Right renal pelvis (tissue), 4 donors: ENCODE data around the gene UQCC2. TPM values are rescaled to one million over a fixed set of nuclear protein-coding genes. Genes with fewer than 3 reads are reported as not detected.

Source experiments
- DNase-seq, 4 donors: peaks; one replicate each; pipeline ENCODE4 v3.0.0-alpha.2; 2013; ENCODE audit warnings: low read depth in 4 of 4, low spot score in 3 of 4, missing footprints in 1 of 4
- polyA plus RNA-seq, 4 donors: library from polyadenylated mRNA; unstranded; fragments of 120-200 nt; gene quantifications; one replicate each; pipeline ENCODE4 v1.2.1, GENCODE V29; 2013; ENCODE audit not compliant: insufficient read length in 4 of 4

UQCC2 gene
- polyA plus RNA-seq, 4 donors: 52.6 to 77.6 (median 64.5) TPM

GRCh38 chr6:33727126-33727525 lies 15.6 kb upstream of the UQCC2 start:
- no peak for DNase-seq

DNA sequence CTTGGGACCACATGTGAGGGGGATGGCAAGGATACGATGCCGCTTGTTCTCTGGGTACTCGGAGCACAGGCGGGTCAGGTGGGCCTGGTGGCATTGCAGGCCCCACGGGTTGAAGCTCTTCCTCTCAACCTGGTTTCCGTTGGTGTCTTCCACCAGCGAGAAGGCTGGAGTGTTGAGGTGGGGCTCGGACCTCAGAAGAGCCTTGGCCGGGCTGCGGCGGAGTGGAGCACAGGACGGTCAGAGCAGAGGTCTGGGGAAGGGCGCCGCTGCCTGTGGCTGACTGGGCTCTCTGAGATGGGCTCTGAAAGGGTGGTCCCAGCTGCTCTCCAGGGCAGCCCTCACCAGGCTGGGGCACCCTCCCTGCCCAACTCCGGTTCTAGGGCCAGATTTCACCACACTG lies 15.2 kb upstream of the UQCC2 start:
- no peak for DNase-seq

DNA sequence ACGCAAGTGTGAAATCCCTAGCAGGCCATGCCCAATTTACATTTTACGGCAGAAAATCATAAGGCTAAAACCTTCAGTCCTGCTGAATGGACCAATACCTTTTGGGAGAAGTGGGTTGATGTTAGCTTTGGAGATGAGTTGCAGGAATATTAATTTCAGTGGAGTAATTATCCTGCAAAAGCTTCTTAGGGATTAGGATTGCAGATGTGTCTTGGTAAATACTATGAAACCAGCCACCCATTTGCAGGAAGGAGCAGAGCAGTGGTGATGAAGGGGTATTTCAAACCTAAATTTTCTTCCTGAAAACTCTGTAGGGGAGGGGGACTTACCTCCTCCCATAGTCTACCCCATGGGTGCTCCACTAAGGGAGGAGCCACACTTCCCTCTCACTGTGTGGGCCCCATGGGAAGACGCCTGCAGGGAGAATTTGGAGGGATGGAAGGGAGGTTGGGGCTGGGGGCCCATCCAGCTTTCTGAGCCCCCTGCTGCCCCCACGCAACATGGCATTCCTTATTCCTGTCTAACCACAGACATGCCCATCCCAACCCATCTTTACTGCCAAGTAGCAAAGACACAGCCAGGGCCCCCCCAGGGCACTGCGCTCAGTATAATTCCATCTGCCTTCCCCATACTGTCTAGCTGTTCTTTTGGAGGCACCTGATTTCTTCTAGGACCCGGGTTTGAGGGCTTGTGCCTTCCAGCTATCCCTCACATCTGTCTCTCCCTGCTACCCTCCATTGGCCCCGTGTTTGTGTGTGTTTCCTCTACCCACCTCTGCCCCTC lies 14.6 kb upstream of the UQCC2 start:
- no peak for DNase-seq

DNA sequence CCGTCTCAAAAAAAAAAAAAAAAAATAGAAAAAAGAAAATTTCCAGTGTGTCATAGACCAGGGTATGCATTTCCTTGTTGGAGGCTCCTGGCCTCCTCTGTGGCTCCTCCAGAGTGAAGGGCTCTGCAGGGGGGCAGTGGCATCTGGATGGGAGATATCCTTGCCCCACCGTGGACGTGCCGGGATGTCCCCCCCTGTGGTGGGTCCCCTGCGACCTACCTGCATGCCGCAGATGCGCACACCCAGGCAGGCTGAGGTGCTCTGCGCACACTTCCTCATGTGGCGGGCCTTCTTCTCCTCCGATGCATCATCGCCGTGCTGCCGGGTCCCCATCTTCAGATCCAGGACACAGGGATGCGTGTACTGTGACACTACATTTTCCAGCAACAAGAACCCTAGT lies 13.7 kb upstream of the UQCC2 start:
- DNase-seq: no peak

- no peak for DNase-seq
Observed at GRCh38 chr6:33724102-33725023, 12.9 kb upstream of the UQCC2 start.

GRCh38 chr6:33723371-33724085 lies 12.0 kb upstream of the UQCC2 start:
- DNase-seq: no peak

GRCh38 chr6:33722103-33722623 lies 10.7 kb upstream of the UQCC2 start:
- no peak for DNase-seq

DNA sequence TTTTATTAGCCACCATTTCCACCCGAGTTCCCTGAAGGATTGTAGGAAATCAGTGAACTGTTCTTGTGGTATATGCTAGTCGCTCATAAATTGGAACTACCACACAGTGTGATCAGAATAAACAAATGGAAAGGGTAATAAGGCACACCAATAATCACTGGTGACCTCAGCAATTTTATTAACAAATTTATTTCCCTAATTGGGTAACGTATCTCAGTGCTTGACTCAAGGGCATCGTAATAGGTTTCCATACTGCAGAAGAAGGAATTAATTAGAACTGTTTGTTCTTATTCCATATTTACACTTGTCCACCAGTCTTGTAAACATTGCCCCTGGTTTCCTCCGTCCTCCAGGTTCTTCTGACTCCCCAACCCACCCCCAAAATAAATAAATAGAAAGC lies 10.0 kb upstream of the UQCC2 start:
- DNase-seq: no peak

GRCh38 chr6:33720998-33721397 lies 9.5 kb upstream of the UQCC2 start:
- DNase-seq: no peak

- no peak for DNase-seq
Observed at GRCh38 chr6:33719326-33719987, 8.0 kb upstream of the UQCC2 start.

DNA sequence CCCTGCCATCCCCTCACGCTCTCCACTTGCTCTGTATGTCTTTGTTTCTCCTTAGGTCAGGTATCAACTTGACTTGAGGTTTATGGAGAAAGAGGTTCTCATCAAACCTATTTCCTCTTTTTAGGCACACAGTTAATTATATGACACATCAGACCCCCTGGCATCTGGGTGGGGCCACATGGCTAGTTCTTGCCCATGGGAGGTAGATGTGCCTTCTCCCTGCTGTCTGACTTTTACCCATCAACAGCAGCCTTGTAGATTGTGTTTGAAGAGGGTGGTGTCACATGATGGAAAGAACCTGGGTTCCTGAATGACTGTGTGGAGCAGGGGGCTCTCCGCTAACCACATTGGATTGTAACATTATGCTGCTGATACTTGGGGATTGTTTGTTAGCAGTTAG lies 7.2 kb upstream of the UQCC2 start:
- DNase-seq: no peak

- DNase-seq: no peak
Observed at GRCh38 chr6:33717934-33718455, 6.5 kb upstream of the UQCC2 start.

- no peak for DNase-seq
Observed at GRCh38 chr6:33716890-33717632, 5.6 kb upstream of the UQCC2 start.

GRCh38 chr6:33716379-33716778 lies 4.9 kb upstream of the UQCC2 start:
- no peak for DNase-seq

DNA sequence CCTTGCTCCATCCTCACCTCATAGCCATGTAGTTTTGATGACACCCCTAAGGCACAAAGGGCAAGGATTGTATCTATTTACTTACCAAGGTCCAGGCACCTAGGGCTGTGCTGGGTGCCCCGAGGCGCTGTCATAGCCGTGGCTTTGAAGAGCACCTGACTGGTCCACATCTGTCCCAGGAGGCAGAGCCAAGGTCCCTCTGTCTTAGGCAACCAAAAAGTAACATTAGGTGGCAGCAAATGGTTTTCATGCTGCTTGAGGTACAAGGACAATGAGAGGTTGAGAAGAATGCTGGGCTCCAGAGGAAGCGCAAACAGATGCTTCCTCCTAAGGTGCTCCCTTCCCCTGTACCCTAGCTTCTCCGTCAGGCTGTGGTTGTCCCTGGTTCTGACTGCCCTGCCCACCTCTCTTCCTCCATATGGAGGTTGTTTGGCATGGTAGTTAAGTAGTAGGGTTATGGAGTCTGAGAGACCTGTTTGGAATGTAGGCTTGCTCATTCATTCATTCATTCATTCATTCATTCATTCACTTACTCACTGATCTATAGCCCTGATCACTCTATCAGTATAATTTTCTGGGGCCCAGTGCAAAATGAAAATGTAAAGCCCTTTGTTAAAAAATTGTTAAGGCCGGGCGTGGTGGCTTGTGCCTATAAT lies 3.0 kb upstream of the UQCC2 start:
- no peak for DNase-seq

DNA sequence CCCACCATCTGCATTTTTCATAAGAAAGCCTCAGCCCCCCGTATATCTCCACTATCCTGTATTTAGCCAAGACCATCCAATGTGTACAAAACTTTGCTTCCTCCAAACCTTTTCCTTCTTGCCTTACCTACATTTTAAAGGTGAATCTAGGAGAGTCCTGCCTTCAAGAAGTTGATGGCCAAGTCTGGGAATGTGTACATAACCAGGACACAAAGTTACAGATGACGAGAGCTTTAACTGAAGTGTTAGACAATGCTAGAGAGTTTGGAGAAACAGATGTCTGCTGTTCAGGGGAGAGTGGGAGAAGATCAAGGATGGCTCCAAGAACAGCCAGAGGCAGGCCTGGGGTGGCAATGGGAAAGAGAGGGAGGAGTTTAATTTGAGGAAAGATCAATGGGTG lies 2.3 kb upstream of the UQCC2 start:
- no peak for DNase-seq

DNA sequence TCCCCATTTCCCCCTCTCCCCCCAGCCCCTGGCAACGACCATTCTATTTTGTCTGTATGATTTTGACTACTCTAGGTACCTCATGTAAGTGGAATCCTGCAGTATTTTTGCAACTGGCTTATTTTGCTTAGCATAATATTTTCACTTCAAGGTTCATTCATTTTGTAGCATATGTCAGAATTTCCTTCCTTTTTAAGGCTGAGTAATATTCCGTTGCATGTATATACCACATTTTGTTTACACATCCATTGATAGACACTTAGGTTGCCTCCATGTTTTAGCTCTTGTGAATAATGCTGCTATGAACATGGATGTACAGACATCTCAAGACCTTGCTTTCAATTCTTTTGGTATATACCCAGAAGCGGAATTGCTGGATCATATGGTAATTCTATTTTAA lies 1.4 kb upstream of the UQCC2 start:
- no peak for DNase-seq

DNA sequence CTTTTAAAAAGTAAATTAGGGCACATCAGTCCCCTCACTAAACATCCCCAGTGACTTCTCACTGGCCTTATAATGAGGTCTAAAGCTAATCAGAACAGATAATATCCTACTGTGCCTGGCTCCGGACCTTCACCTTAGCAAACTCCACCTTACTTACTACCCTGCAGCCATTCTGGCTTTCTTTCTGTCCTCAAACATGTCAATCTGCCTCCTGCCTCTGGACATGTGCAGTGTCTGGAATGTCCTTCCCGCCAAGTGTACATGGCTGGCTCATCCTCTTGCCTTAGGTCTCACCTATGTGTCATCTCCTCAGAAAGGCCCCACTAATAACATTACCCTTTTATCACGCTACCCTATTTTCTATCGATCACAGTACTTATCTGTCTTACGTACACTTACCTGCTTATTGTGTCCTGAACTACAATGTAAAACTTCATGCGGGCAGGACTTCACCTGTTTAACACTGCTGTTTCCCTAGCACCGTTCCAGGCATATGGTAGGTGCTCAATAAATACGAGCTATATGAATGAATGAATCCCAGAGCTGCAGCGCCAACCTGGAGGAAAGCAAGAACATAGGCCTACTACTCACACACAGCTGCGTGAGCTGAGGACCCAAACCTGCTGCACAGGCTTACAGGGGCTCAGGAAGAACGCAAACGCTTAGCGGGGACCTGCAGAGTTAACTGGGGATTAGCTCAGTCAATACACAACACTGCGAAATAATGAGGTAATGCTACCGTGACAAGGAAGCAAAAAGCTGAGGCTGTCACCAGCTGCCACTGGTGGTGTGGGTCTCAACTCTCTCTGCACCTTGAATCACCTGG lies 991 bp downstream of the UQCC2 start:
- DNase-seq: no peak
